Neural progenitor cell (in vitro differentiated cells): ENCODE data around the gene SLC35E1.

Source experiments
- CTCF ChIP-seq: fragments of 200-600 bp; sonication (generic); IDR thresholded peaks from 2 replicates; pipeline ENCODE4 v1.5.1; 2017; ENCODE audit warnings: antibody characterized with exemption, mild to moderate bottlenecking
- EZH2phosphoT487 ChIP-seq: fragments of 200-600 bp; sonication (generic); IDR thresholded peaks from 2 replicates; pipeline ENCODE4 v1.6.1; 2017; ENCODE audit warnings: antibody characterized with exemption

- no peak for TF ChIP-seq CTCF
- no peak for TF ChIP-seq EZH2phosphoT487
Measured at GRCh38 chr19:16573296-16573695, 1.1 kb upstream of the SLC35E1 start.
